ENCODE measurements around the gene CBX8. TPM values are rescaled to one million over a fixed set of nuclear protein-coding genes. Genes with fewer than 3 reads are reported as not detected.
A peak's percentile ranks its signal among the peaks of the same experiment; 100 is the strongest.

CBX8 gene
- total and polyA plus RNA-seq, 2 of the 13 experiments (the other 11 are each of a cell fraction or from before 2014, with no cell fraction given): 0.34 to 12.6 TPM

- no peak; the same call in 1 of the 2 replicates for TF ChIP-seq ZNF326 (CRISPR knock-in tag; IDR thresholded peaks at IDR 0.05; ENCODE audit: borderline replicate concordance)
- no peak for TF ChIP-seq ZNF280D (CRISPR knock-in tag; IDR thresholded peaks at IDR 0.05)
- TF ChIP-seq SRF (IDR thresholded peaks at IDR 0.05; ENCODE audit: low read depth, low read length): no peak
- TF ChIP-seq RELA (CRISPR knock-in tag; IDR thresholded peaks at IDR 0.05): no peak
- peak; percentile 63; the same call in 1 of the 2 replicates for TF ChIP-seq KDM2A (CRISPR knock-in tag; IDR thresholded peaks at IDR 0.05; ENCODE audit: borderline replicate concordance, low read depth)
- no peak for TF ChIP-seq NR0B2 (CRISPR knock-in tag; IDR thresholded peaks at IDR 0.05)
- no peak for TF ChIP-seq SNAPC5 (CRISPR knock-in tag; IDR thresholded peaks at IDR 0.05; ENCODE audit: borderline replicate concordance)
- TF ChIP-seq ZBED4 (CRISPR knock-in tag; IDR thresholded peaks at IDR 0.05; ENCODE audit: borderline replicate concordance): no peak
- no peak for TF ChIP-seq GRHL1 (CRISPR knock-in tag; conservative IDR thresholded peaks at IDR 0.05)
- TF ChIP-seq NBN (conservative IDR thresholded peaks at IDR 0.05): no peak
- no peak for TF ChIP-seq RAD51 (IDR thresholded peaks at IDR 0.05; ENCODE audit: borderline replicate concordance)
- no peak for TF ChIP-seq PCBP2 (optimal IDR thresholded peaks at IDR 0.05; ENCODE audit: low read depth, low read length, poor library complexity, severe bottlenecking)
- TF ChIP-seq HOXD1 (CRISPR knock-in tag; IDR thresholded peaks at IDR 0.05): no peak
- peak; percentile 92 for TF ChIP-seq ZHX1 (CRISPR knock-in tag; IDR thresholded peaks at IDR 0.05; ENCODE audit: low read depth)
- no peak for TF ChIP-seq PAF1 (CRISPR knock-in tag; IDR thresholded peaks at IDR 0.05)
- TF ChIP-seq ZNF781 (CRISPR knock-in tag; IDR thresholded peaks at IDR 0.05; ENCODE audit: borderline replicate concordance, not compliant biosample characterization): no peak
These were observed 44.7 kb upstream of the CBX8 start (continued) for GRCh38 chr17:79841369-79842135.

All from HepG2 (cell line).